GM19438 (cell line): Measurements from ENCODE around the gene SLC7A11.
A peak's percentile ranks its signal among the peaks of the same experiment; 100 is the strongest.
"Not testable (repeated sequence)": the region's sequence is repeated elsewhere in the genome, so short reads cannot be mapped to it uniquely, and the experiment has no call there.

ENCODE experiments used
- ATAC-seq: cut with Tn5 transposase; IDR thresholded peaks from one replicate; pipeline ENCODE4 v1.9.1; 2021; ENCODE audit warnings: low read depth; ENCODE audit not compliant: unreplicated experiment

Gene SLC7A11

GRCh38 chr4:138216272-138216867 is 25.8 kb downstream of the SLC7A11 start:
- ATAC-seq, result no peak

- not testable (repeated sequence) for ATAC-seq
Measured at GRCh38 chr4:138210576-138210975, 31.6 kb downstream of the SLC7A11 start.

GRCh38 chr4:138209094-138209493 is 33.1 kb downstream of the SLC7A11 start:
- no peak for ATAC-seq

- ATAC-seq, result no peak
Measured at GRCh38 chr4:138205531-138206233, 36.5 kb downstream of the SLC7A11 start.

- no peak for ATAC-seq
Measured at GRCh38 chr4:138204507-138204906, 37.6 kb downstream of the SLC7A11 start.

GRCh38 chr4:138202686-138203085 is 39.5 kb downstream of the SLC7A11 start:
- ATAC-seq, result no peak

GRCh38 chr4:138200236-138200590 is 41.9 kb downstream of the SLC7A11 start:
- ATAC-seq, result no peak

GRCh38 chr4:138199568-138200235 is 42.4 kb downstream of the SLC7A11 start:
- peak; percentile 61 for ATAC-seq

- no peak for ATAC-seq
Measured at GRCh38 chr4:138196153-138196552, 46.0 kb downstream of the SLC7A11 start.

- no peak for ATAC-seq
Measured at GRCh38 chr4:138193963-138194362, 48.2 kb downstream of the SLC7A11 start.

- ATAC-seq, result no peak
Measured at GRCh38 chr4:138192113-138192512, 50.0 kb downstream of the SLC7A11 start.

GRCh38 chr4:138190452-138190858 is 51.7 kb downstream of the SLC7A11 start:
- peak; percentile 96 for ATAC-seq

- no peak for ATAC-seq
Measured at GRCh38 chr4:138189206-138189605, 52.9 kb downstream of the SLC7A11 start.

GRCh38 chr4:138188406-138189084 is 53.6 kb downstream of the SLC7A11 start:
- no peak for ATAC-seq

- no peak for ATAC-seq
Measured at GRCh38 chr4:138185859-138186645, 56.1 kb downstream of the SLC7A11 start.

- ATAC-seq, result no peak
Measured at GRCh38 chr4:138184886-138185285, 57.3 kb downstream of the SLC7A11 start.

GRCh38 chr4:138182838-138183426 is 59.2 kb downstream of the SLC7A11 start:
- ATAC-seq, result no peak

- no peak for ATAC-seq
Measured at GRCh38 chr4:138181287-138181686, 60.9 kb downstream of the SLC7A11 start.

GRCh38 chr4:138178566-138178965 is 63.6 kb downstream of the SLC7A11 start:
- no peak for ATAC-seq

- no peak for ATAC-seq
Measured at GRCh38 chr4:138177278-138177968, 64.7 kb downstream of the SLC7A11 start.
